Measurements from ENCODE around the gene TBX3.

The TBX3 gene

DNA sequence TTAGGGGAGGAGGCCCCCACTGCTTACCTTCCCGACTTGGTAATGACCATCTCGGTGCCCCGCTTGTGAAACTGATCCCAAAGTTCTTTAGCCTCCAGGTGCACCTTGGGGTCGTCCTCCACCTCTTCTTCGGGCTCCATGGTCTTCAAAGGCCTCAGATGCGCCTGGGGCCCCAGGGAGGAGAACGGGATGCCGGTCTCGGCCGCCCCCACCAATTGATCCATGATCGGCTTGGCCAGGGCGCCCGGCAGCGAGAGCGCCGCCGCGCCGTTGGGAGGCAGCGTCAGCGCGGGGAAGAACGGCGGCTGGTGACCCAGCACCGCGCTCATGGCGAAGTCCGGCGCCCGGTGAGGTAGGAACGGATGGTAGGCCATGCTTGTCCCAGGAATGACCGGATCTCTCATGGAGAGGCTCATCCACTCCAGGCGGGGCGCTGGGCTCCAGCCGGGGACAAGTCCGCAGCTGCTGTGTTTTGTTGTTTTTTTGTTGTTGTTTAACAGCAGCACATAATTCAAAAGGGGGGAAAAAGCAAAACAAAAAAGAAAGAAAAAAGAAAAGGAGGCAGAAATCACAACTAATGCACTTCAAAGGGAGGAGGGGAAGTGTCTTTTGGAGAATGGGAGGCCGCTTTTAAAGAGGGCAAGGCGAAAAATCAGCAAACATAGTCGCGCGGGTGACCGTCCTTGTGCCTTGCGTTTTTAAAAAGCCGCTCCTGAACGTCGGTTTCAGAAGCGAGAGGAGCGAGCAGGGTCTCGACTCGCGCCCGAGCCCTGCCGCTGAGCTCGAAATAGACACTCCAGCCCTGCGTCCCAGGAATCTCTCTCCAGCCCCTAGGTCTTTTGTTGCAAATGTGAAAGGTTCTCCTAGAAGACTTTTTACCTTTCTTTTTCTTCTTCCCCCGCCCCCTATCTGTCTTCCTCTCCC is 928 bp downstream of the TBX3 start:
- no peak for DNase-seq (ENCODE audit: low spot score)

DNA sequence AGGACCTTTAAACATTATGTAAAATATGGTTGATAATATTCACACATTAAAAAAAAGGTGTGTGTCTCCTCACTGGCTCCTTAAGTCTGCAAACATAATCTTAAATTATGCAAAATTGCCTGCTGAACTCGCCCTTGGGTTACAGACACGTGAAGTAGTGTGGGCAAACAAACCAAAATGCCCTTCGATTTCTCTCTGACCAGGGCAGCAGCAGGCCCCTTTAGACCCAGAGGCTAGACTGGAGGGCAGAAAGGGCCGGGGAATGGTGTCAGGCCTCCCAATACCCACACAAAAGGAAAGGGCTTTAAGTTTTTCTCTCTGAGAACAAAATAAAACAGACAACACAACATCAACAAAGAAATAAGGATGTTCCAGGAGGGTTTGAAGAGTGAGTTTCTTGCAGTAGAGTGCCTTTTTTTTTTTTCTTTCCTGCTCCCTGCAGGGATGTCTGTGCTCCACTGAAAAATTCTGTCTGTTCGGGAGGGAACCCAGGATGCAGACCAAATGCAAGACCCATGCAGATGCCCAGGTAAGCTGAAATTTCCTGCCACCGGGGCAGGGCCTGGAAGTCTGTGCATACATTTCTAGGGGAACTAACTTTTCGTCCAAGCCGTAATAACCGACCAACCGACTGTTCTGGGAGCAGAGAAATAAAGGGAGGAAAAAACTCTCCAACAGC is 1.7 kb downstream of the TBX3 start:
- no peak for DNase-seq (ENCODE audit: low spot score)

DNA sequence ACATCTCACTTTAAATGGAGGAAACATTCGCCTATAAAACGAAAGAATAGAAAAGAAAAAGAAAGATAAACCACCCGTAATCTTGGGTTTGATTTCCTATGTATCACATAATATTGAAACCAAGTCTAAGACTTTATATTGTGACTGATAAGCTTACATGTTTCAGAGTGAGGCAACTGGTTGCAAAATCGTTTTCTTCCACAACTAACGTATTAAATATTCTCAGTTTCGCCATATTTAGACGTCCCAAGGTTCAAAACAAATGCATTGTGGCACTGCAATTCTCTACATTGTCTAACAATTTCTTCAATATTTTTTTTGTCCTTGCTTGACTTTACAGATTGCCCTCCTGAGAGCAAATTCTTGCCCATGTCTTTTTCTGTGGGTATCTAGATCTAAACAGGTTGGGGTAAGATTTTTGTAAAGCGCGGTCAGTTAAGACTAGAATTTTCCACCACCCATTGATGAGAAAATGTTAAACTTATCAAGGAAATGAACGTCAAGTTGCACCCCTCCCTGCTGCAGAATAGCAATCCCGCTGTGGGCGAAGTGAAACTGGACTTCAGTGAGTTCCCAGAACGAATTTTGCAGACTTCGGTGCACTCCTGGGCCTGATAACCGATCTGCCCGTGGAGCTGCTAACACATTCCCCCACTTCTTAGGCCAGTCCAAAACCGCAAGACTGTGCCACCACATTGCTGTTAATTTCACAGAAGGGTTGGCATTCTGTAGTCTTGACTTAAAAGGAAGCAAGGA is 2.7 kb downstream of the TBX3 start:
- DNase-seq (ENCODE audit: low spot score), result no peak

DNA sequence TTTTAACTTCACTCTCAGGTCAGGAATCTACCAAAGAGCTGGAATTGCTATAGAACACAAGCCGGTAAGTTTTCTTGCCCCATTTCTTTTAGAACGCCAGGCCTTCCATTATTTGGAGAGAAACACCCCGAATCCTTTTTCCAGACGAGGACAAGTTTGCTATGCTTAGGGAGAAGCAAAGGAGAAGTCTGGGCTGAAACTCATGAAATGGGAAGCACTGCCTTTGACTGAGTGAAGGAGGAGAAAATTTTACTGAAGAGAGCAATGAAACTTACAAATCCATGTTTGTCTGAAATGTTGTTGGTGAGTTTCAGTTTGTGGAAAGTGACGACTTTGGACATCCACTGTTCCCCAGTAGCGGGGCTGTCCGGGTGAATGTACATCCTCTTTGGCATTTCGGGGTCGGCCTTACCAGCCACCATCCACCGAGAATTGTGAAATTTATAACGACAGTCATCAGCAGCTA is 3.3 kb downstream of the TBX3 start:
- no peak for DNase-seq (ENCODE audit: low spot score)

DNA sequence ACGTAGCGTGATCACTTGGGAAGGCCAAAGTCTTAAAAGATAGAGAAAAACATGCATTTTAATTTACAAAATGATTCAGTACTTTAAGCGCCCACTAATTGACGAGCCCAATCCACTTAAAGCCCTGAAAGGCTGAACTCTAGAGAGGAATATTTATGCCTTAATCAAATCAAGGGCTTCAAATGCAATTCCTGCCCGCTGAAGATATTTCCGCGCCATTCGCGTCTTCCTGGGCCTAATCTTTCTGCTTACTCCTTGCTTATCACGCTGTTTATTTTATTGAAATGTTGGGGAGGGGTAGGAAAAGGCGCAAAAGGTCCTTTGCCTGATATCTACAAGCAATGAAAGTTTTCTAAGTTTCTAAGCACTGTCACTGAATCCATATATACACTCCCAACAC is 4.0 kb downstream of the TBX3 start:
- DNase-seq (ENCODE audit: low spot score), result no peak

DNA sequence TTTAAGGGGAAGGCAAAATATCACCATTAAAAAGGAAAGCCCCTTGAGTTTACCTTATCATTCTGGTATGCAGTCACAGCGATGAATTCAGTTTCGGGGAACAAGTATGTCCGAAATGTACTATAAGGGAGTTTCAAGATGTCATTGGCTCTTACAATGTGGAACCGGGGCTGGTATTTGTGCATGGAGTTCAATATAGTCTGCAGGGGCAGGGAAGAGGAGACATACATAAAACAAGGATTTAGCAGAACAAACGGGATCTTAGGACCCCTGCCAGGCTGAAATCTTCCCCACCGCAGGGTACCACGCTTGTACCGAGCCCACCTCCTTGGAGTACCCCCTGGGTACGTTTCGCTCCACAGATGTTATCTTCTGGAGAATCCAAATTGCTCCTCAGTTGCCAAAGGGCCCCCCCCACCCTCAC is 4.5 kb downstream of the TBX3 start:
- no peak for DNase-seq (ENCODE audit: low spot score)

DNA sequence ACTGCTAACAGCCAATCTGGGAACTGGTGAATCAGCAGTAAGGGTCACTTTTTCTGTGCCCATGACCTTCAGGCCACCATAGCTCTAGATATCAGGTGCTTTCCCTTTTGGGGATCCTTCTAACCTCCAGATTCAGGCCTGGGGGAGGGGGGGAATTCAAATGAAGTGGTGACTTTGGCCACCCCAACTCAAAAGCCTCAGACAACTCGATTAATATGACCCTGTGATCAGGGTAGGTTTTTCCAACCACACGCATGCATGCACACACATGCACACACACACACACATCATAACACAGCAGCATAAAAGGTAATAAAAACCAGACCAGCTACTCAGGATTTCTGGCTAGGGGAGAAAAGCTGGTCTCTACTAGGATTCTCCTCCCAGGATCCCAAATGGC is 5.3 kb downstream of the TBX3 start:
- no peak for DNase-seq (ENCODE audit: low spot score)

DNA sequence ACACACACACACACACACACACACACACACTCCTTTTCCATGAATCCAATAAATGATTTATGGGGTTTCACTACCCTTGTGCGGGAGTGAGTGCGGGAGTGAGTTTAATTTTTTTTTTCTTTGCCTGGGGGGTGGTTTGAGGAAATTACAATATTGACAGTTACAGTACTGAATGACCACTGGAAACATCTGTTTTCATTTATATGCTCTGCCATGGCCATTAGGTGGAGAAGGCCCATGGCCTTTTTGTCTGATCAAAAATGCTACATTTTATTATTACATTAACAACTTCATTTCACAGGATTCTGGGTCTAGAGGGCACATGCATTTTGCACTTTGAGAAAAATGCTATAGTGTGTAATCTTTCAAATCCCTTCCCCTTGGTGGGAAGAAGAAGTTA is 5.9 kb downstream of the TBX3 start:
- no peak for DNase-seq (ENCODE audit: low spot score)

DNA sequence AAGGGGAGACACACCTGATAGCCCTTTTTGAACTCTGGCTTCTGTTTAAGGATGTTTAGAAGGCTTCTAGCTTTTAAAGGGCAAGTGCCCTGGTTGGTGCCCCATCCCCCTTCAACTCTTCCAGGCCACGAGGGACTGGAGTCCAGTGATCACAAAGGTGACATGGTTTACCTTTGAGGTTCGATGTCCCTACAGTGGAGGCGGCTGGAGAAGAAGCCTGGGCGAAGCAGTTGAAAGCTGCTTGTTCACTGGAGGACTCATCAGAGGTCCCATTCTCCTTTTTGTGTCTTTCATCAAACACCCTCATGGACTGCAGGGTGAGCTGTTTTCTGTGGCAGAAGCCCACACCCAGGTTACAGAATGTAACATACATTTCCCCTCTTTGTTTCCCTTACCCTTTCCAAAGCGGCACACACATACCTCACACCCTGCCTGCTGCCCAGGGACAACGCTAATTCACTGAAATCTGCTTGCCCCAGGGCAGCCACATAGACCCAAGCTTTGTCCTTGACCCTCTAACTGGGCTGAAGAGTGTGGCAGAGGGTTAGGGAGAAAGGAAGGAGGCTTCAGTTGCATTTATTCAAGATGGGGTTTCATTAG is 7.7 kb downstream of the TBX3 start:
- DNase-seq (ENCODE audit: low spot score), result no peak

DNA sequence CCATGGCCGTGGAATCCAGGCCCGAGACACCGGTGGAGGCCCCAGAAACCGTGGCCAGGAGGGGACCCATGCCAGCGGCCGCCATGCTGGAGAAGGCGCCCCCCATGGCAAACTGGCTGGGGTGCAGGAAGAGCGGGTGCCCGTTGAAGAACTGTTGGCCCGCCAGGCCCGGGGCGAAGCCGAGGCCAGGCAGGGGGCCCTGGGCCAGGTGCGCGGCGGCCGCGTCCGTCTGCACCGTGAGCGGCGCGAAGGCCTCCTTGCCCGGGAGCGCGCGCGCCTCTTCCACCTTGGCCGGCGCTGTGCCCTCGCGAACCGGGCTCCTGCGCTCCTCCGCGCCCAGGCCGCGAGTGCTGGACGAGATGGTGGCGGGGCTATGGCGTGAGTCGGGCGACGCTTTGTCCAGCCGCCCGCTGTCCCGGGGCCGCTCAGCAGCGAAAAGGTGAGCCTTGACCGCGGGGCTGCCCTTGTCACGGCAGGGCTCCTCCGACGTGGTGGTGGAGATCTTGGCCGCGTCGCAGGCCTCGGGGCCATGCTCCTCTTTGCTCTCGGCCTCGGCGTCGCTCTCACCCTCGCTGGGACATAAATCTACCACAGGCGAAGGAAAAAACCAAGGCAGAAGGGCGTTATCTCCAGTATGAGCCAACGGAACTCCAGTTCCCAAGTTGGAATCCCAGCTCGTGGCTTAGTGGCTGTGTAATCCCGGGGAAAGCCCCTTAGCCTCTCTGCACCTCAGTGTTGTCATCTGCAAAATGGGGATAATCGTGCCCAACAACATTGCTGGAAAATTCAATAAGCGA is 9.5 kb downstream of the TBX3 start:
- DNase-seq (ENCODE audit: low spot score), result peak; percentile 1

DNA sequence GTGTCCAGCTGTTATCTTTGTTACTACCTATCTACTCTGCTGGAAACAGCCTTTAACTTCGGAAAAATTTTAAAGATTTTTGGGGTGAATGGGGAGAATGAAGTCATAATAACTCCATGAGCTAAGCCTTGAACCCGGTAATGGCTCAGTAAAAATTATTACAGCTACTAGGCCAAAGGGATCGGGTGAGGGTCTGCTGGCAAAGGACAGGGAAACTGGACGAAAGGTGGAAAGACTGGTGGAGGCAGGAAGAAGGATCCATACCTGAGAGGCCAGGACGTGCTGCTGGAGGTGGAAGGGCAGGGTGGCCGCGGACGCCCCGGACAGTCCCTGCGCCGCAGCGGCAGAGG is 10.1 kb downstream of the TBX3 start:
- peak; percentile 3 for DNase-seq (ENCODE audit: low spot score)

DNA sequence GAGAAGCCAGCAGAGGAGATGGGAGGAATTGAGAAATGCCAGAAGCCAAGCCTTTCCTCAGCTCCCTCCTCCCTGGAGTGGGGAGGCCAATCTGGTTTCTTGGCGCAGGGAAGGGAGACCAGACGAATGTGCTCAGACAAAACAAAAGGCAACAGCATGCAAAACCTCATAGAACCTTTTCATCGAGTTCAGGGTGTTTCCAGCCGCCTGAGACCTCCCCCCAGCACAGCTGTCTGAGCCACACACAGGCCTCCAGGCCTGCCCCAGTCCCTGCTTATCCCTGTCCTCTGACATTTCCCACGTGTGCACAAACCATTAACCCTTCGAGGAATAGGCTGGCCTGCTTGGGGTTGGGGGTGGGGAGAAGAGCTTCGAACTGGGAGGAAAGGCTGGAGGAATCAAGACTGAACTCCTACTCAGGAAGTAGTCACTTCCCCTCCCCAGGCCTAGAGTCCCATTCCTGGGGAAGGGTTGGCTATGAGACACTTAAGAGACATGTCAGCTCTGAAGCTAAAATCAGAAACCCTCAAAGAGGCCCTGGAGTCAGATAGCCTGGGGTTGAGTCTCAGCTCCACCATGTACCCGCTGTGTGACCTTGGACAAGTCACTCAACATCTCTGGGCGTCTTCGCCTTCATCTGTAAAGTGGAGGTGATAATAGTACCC is 10.7 kb downstream of the TBX3 start:
- DNase-seq (ENCODE audit: low spot score), result peak; percentile 6

DNA sequence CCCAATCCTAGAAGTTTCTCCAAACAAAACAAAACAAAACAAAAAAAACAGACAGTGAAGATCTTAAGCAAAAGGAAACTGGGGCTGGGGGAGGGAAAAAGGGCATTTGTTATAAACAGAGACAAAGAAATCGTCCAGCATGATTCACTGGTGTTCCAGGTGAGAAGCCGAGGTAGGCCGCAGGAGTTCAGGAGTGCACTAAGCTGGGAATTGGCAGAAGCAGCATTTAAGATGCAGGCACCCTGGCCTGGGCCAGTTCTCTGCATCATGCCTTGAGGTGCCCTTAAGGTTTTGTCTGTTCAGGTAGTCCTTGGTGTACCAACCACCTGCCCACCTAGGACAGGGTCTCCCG is 11.2 kb downstream of the TBX3 start:
- DNase-seq (ENCODE audit: low spot score), result no peak

DNA sequence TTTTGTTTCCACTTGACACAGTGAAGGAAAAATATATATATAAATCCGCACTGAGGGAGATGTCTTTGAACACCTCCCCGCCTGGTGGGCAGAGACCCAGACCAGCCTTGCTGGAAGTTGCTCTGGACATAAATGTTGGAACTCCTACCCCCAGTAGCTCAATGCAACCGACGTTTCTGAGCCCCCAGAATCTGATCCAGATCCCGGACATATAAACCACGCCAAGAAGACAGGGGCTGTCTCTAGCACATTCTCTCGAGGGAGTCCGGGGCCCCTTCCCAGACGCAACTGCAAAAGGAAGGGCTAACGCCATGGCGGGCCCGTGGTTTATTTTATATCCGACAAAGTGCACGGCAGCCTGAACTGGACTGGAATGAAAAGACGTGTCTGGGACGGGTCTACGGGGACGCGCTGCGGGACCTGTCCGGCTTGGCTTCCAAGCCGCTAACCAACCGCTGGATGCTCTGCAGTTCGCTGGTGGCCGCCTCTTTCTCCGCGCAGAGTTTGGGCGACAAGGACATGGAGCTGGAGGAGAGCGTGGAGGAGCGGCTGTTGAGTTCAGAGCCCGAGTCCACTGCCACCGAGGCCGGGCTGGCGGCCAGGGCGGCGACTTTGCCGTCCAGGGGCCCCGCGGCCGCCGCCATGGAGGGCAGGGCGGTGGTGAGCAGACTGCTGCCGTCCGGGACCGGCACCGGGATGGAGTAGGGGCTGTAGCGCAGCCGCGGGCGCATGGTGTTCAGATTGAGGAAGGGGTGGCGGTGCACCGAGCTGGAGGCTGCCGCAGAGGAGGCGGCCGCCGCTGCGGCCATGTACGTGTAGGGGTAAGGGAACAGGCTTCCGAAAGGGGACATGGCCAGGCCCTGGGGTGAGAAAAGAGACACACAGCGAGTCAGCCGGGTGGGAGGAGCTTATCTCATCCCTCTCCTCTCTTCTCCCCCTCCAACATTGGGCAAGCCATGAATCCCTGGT is 12.2 kb downstream of the TBX3 start:
- peak; percentile 11 for DNase-seq (ENCODE audit: low spot score)

DNA sequence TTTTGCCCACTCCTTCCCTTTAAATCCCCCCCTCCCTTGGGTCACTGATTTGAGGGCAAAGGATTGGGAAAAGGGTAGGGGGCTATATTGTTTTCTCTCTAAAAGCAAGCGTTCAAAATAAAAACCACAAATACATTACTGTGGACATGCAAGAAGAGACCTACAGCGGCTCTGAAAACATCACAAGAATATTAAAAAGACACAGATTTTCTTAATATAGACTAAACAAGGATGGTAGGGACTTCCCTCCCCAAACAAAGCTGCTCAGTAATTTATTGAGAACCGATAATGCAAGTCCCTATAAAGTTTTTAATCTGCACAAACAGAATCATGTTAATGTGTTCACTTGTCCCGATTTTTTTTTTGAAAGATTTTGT is 12.9 kb downstream of the TBX3 start:
- DNase-seq (ENCODE audit: low spot score), result peak; percentile 1

DNA sequence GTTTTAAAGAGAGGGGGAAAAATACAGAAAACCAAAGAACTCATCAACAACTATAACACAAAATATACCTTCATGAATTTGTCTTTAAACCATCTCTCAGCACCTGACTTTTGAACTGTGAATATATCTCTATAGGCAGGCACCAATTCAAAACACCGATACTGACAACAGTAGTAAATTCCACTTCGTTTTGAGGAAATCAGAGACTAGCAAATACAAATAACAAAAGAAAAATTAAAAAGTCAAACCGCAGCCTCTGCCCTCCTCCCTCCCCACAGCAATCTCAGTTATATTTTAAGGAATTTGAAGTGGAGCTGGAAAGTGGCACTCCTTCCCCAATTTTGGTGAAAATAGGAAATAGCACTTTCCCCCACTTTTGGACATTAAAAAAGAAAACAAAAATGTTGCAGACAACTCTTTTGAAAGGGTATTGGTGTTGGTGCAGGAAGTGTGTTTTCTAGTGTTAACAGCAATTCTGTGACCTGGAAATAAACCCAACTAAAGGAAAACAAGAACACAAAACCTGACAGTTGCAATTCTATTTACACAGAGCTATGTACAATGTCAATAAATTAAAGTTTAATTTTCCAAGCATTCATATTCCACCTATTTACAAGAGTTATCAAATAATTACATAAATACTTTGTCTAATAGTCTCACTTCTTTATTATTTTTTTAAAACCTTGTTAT is 13.5 kb downstream of the TBX3 start:
- DNase-seq (ENCODE audit: low spot score), result peak; percentile 3

DNA sequence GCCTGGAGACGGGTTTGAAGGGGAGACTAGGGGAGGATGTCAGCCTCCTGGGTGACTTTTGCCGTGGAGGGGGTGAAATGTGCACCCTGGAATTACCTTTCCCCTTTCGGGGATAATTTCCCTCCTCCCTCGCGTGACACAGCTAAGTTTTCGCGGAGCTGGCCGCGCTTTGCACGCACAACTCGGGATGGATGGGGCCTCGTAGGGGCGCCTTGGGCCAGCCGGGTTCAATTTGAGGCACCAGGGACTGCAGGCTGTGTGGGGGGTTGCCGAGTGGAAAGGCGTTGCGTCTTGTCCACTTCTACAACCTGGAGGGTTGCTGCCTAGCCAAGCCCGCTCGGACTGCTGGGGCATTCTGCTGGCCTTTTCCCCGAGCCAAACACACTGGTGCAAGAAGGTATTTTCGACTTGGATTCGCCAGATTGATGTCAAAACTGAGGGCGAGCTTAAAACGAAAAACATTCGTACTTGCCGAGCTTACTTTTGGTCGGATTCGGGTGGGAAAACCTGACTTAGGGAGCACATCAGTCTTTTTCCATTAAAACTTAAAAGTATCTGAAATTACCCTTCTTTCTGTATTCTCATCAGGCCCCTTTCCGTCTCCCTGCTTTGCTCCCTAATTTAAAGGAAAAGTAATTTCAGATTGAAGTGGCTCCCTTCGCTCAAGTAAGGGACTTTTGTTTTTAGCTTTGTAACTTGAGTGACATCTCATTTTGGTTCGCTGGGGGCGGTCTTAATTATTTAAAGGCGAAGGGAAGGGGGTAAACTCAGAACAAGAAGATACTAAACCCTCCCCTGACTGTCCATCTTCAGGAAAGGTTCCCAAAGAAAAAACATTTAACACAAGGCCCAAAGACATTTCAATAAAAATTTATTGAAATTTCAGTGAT is 14.3 kb downstream of the TBX3 start:
- peak; percentile 20 for DNase-seq (ENCODE audit: low spot score)

DNA sequence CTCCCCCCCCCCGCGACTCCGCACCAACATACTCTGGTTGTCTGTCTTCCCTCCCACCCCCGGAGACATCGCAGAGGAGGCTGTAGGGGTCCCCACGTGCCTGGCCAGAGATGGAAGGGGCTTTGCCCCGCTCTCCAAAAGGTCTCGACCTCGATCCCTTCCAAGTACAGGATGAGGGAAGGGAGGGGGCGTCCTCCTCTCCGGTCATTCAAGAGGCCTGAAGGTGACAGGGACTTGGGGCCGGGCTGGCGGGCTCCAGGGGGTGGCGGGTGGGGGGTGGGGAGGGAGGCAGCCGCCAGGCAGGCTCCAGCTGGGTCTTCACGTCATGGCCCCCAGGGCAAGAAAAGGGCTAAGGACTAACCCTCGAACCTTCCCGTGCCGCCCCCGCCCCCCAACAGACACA is 15.1 kb downstream of the TBX3 start:
- DNase-seq (ENCODE audit: low spot score), result peak; percentile 22

All from HuH-7.5 (cell line).